ENCODE results near the gene TTYH2. TPM values are rescaled to one million over a fixed set of nuclear protein-coding genes. Genes with fewer than 3 reads are reported as not detected.

TTYH2 gene
- total RNA-seq, 1 experiment from 2014 or later: 15.4 TPM

DNA sequence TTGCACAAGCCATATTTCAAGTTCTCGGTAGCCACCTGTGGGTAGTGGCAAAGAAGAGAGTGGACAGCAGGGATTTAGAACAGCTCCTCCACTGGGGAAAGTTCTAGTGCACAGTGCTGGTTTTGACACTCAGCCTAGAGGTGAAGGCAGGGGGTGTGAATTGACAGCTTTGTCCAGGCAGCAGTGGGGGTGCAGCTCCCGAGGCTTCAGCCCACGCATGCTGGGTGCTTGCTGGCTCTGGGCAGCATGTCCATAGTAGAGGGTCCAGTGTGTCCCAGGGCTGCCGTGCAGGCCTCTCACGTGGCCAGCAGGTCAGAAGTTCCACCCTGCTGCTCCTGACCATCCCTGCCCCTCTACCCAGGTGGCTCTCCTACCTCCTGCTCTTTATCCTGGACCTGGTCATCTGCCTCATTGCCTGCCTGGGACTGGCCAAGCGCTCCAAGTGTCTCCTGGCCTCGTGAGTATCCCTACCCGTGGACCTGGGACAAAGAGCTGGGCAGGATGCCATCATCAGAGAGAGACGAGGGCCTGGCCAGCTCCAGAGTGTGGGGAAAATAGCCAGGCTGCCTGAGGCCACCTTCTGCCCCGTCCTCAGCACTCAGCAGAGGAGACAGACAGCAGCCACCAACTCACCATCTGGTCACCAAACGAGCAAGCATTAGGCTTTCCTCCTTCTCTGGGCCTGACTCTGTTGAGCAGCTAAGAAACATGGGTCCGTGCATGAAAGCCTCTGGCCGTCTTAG is 29.8 kb downstream of the TTYH2 start:
- Histone ChIP-seq H3K36me3 (ENCODE audit: insufficient read depth, low read length, poor library complexity, severe bottlenecking) (no peaks in the 10 kb centered on the region), H3K27ac (ENCODE audit: low read depth, low read length, poor library complexity, severe bottlenecking) (no peak overlapping the region), H3K27me3 (replicated peaks; ENCODE audit: insufficient read depth, low read depth, low read length, poor library complexity) (no peaks in the 10 kb centered on the region), H3K9me3 (ENCODE audit: low read depth, low read length, poor library complexity, severe bottlenecking) (no peaks in the 10 kb centered on the region), H3K4me1 (ENCODE audit: insufficient read depth, low read length, poor library complexity, severe bottlenecking) (peaks cover 7% of the 10 kb centered on the region), H3K4me3 (ENCODE audit: low read depth, low read length, poor library complexity, severe bottlenecking) (no peak overlapping the region)
- no peak for DNase-seq (ENCODE audit: low spot score)
- CTCF ChIA-PET: no interaction called here
- TF ChIP-seq, protein P1, sequence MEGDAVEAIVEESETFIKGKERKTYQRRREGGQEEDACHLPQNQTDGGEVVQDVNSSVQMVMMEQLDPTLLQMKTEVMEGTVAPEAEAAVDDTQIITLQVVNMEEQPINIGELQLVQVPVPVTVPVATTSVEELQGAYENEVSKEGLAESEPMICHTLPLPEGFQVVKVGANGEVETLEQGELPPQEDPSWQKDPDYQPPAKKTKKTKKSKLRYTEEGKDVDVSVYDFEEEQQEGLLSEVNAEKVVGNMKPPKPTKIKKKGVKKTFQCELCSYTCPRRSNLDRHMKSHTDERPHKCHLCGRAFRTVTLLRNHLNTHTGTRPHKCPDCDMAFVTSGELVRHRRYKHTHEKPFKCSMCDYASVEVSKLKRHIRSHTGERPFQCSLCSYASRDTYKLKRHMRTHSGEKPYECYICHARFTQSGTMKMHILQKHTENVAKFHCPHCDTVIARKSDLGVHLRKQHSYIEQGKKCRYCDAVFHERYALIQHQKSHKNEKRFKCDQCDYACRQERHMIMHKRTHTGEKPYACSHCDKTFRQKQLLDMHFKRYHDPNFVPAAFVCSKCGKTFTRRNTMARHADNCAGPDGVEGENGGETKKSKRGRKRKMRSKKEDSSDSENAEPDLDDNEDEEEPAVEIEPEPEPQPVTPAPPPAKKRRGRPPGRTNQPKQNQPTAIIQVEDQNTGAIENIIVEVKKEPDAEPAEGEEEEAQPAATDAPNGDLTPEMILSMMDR (conservative IDR thresholded peaks at IDR 0.05; ENCODE audit: low read depth, low read length): no peak
- no peak for TF ChIP-seq EZH2 (IDR thresholded peaks at IDR 0.05; ENCODE audit: borderline replicate concordance, low read depth, low read length, poor library complexity, severe bottlenecking)
- intact Hi-C loops (cut with micrococcal nuclease; ENCODE audit: unreplicated experiment): no loop called here
- no TSS peak for BruUV-seq (replicated peaks)
- POLR2A ChIA-PET (ENCODE audit: low non-redundant PET): no interaction called here

DNA sequence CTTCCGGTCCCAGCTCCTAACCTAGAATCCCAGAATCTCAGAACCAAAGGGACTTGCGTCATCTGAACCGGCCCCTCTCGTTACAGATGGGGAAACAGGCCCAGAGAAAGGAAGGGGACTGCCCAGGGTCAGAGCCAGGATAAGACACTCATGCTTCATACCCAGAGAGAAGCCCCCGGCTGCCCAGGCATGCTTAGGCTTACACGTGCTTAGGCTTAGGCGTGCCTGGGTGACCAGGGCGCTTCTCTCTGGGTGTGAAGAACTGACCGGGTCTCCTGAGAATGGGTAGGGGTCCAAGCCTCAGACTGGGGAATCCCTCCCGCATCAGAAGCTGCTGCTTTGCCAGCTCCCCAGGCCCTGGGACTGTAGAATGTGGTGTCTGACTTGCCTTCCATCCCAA is 30.8 kb downstream of the TTYH2 start:
- BruUV-seq (replicated peaks): no TSS peak
- intact Hi-C loops (cut with micrococcal nuclease; ENCODE audit: unreplicated experiment): no loop called here
- Histone ChIP-seq H3K4me3 (ENCODE audit: low read depth, low read length, poor library complexity, severe bottlenecking) (no peak overlapping the region), H3K9me3 (ENCODE audit: low read depth, low read length, poor library complexity, severe bottlenecking) (no peaks in the 10 kb centered on the region), H3K27ac (ENCODE audit: low read depth, low read length, poor library complexity, severe bottlenecking) (no peak overlapping the region), H3K27me3 (replicated peaks; ENCODE audit: insufficient read depth, low read depth, low read length, poor library complexity) (no peaks in the 10 kb centered on the region), H3K36me3 (ENCODE audit: insufficient read depth, low read length, poor library complexity, severe bottlenecking) (no peaks in the 10 kb centered on the region), H3K4me1 (ENCODE audit: insufficient read depth, low read length, poor library complexity, severe bottlenecking) (peaks cover 7% of the 10 kb centered on the region)
- ChIA-PET POLR2A (ENCODE audit: low non-redundant PET) (no interaction called here), CTCF (no interaction called here)
- TF ChIP-seq, protein P1 (conservative IDR thresholded peaks at IDR 0.05; ENCODE audit: low read depth, low read length): no peak
- TF ChIP-seq EZH2 (IDR thresholded peaks at IDR 0.05; ENCODE audit: borderline replicate concordance, low read depth, low read length, poor library complexity, severe bottlenecking): no peak
- no peak for DNase-seq (ENCODE audit: low spot score)

DNA sequence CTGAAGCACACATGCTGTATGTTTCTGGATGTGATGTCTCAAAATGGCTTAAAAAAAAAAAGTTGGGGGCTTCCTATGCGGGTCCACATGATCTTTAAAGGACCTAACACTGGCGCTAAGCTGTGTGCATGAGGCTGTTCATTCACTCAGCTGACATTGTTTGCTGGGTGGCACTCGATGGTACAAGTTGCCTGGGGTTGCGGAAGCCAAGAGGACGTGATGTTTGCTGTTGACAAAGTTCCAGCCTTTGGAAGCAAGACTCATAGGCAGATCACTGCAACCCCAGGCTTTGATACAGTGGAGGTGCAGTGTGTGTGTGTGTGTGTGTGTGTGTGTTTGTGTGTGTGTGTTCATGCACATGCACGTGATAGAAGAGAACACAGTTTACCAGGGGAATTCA is 31.2 kb downstream of the TTYH2 start:
- DNase-seq (ENCODE audit: low spot score): no peak
- H3K4me1 ChIP-seq (ENCODE audit: insufficient read depth, low read length, poor library complexity, severe bottlenecking): peaks cover 7% of the 10 kb centered on the region
- no peaks in the 10 kb centered on the region for H3K27me3 ChIP-seq (replicated peaks; ENCODE audit: insufficient read depth, low read depth, low read length, poor library complexity)
- ChIA-PET CTCF (no interaction called here), POLR2A (ENCODE audit: low non-redundant PET) (no interaction called here)
- H3K27ac ChIP-seq (ENCODE audit: low read depth, low read length, poor library complexity, severe bottlenecking): no peak overlapping the region
- BruUV-seq (replicated peaks): no TSS peak
- intact Hi-C loops (cut with micrococcal nuclease; ENCODE audit: unreplicated experiment): no loop called here
- TF ChIP-seq, protein P1 (conservative IDR thresholded peaks at IDR 0.05; ENCODE audit: low read depth, low read length): no peak
- TF ChIP-seq EZH2 (IDR thresholded peaks at IDR 0.05; ENCODE audit: borderline replicate concordance, low read depth, low read length, poor library complexity, severe bottlenecking): no peak
- H3K36me3 ChIP-seq (ENCODE audit: insufficient read depth, low read length, poor library complexity, severe bottlenecking): no peaks in the 10 kb centered on the region
- H3K9me3 ChIP-seq (ENCODE audit: low read depth, low read length, poor library complexity, severe bottlenecking): no peaks in the 10 kb centered on the region
- H3K4me3 ChIP-seq (ENCODE audit: low read depth, low read length, poor library complexity, severe bottlenecking): no peak overlapping the region
